ENCODE measurements around the gene MKX.

Gene MKX

GRCh38 chr10:27742195-27743011, 3.2 kb downstream of the MKX start:
- peak in 1 of 2 donors; percentile 54 for DNase-seq (ENCODE audit: low read depth in 2 of 2, low spot score in 1 of 2)

- no peak for DNase-seq (ENCODE audit: low read depth in 2 of 2, low spot score in 1 of 2)
Observed at GRCh38 chr10:27741173-27742091, 4.2 kb downstream of the MKX start.

- DNase-seq (ENCODE audit: low read depth in 2 of 2, low spot score in 1 of 2), result no peak
Observed at GRCh38 chr10:27736396-27736795, 9.2 kb downstream of the MKX start.

- DNase-seq (ENCODE audit: low read depth in 2 of 2, low spot score in 1 of 2), result no peak
Observed at GRCh38 chr10:27730041-27730440, 15.6 kb downstream of the MKX start.

GRCh38 chr10:27728338-27728737, 17.3 kb downstream of the MKX start:
- no peak for DNase-seq (ENCODE audit: low read depth in 2 of 2, low spot score in 1 of 2)

- DNase-seq (ENCODE audit: low read depth in 2 of 2, low spot score in 1 of 2), result no peak
Observed at GRCh38 chr10:27724287-27724686, 21.3 kb downstream of the MKX start.

- no peak for DNase-seq (ENCODE audit: low read depth in 2 of 2, low spot score in 1 of 2)
Observed at GRCh38 chr10:27723436-27723835, 22.2 kb downstream of the MKX start.

GRCh38 chr10:27720529-27720928, 25.1 kb downstream of the MKX start:
- DNase-seq (ENCODE audit: low read depth in 2 of 2, low spot score in 1 of 2), result no peak

GRCh38 chr10:27719052-27719451, 26.6 kb downstream of the MKX start:
- DNase-seq (ENCODE audit: low read depth in 2 of 2, low spot score in 1 of 2), result no peak

GRCh38 chr10:27717861-27718260, 27.8 kb downstream of the MKX start:
- DNase-seq (ENCODE audit: low read depth in 2 of 2, low spot score in 1 of 2), result no peak

GRCh38 chr10:27717224-27717623, 28.4 kb downstream of the MKX start:
- DNase-seq (ENCODE audit: low read depth in 2 of 2, low spot score in 1 of 2), result no peak

- DNase-seq (ENCODE audit: low read depth in 2 of 2, low spot score in 1 of 2), result no peak
Observed at GRCh38 chr10:27716521-27716920, 29.1 kb downstream of the MKX start.

- DNase-seq (ENCODE audit: low read depth in 2 of 2, low spot score in 1 of 2), result no peak
Observed at GRCh38 chr10:27715505-27715904, 30.1 kb downstream of the MKX start.

- DNase-seq (ENCODE audit: low read depth in 2 of 2, low spot score in 1 of 2), result no peak
Observed at GRCh38 chr10:27714349-27714748, 31.3 kb downstream of the MKX start.

- no peak for DNase-seq (ENCODE audit: low read depth in 2 of 2, low spot score in 1 of 2)
Observed at GRCh38 chr10:27713941-27714340, 31.7 kb downstream of the MKX start.

- DNase-seq (ENCODE audit: low read depth in 2 of 2, low spot score in 1 of 2), result no peak
Observed at GRCh38 chr10:27710014-27710413, 35.6 kb downstream of the MKX start.

- no peak for DNase-seq (ENCODE audit: low read depth in 2 of 2, low spot score in 1 of 2)
Observed at GRCh38 chr10:27709304-27709703, 36.3 kb downstream of the MKX start.

GRCh38 chr10:27701938-27702537, 43.6 kb downstream of the MKX start:
- DNase-seq (ENCODE audit: low read depth in 2 of 2, low spot score in 1 of 2), result no peak

- no peak for DNase-seq (ENCODE audit: low read depth in 2 of 2, low spot score in 1 of 2)
Observed at GRCh38 chr10:27699776-27700175, 45.8 kb downstream of the MKX start.

GRCh38 chr10:27698961-27699360, 46.7 kb downstream of the MKX start:
- no peak for DNase-seq (ENCODE audit: low read depth in 2 of 2, low spot score in 1 of 2)

GRCh38 chr10:27696466-27696865, 49.2 kb downstream of the MKX start:
- no peak for DNase-seq (ENCODE audit: low read depth in 2 of 2, low spot score in 1 of 2)

- DNase-seq (ENCODE audit: low read depth in 2 of 2, low spot score in 1 of 2), result no peak
Observed at GRCh38 chr10:27695706-27696105, 49.9 kb downstream of the MKX start.

Data from stimulated activated CD8-positive, alpha-beta memory T cell treated with anti-CD3 and anti-CD28 coated beads, Interleukin-4, amount 100 ng/mL, for 1 hour (primary cell).